ENCODE data around the gene OTULINL. TPM values are rescaled to one million over a fixed set of nuclear protein-coding genes. Genes with fewer than 3 reads are reported as not detected.

OTULINL gene
- total and polyA plus RNA-seq, 12 donors: 2.6 to 76.9 (median 8.0) TPM

DNA sequence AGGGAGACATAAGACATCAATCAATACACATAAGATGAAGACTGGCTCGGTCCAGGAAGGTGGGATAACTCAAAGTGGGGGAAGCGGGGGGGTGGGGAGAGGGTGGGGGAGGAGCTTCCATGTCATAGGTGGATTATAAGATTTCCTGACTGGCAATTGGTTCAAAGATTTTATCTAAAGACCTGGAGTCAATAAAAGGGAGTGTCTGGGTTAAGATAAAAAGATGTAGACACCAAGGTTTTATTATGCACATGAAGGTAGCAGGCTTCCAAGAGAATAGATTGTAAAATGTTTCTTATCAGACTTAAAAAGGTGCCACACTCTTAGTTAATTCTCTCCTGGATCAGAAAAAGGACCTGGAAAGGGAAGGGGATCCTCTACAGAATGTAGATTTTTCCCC lies 25.6 kb upstream of the OTULINL start:
- no peaks in the 10 kb centered on the region for H3K27me3 ChIP-seq
- H3K4me1 ChIP-seq (replicated peaks in 1 of 2): no peaks in the 10 kb centered on the region
- H3K27ac ChIP-seq: no peak overlapping the region
- TF ChIP-seq POLR2A (IDR thresholded peaks at IDR 0.05): no peak
- no peak for TF ChIP-seq CTCF (IDR thresholded peaks at IDR 0.05)
- H3K36me3 ChIP-seq (replicated peaks in 1 of 2): no peaks in the 10 kb centered on the region
- H3K4me3 ChIP-seq: no peak overlapping the region
- WGBS, 4 donors: 75 to 87% (median 77%) methylated on average over 2 of the region's 2 CpGs
- intact Hi-C loops (cut with DNase I): no loop called here
- no peaks in the 10 kb centered on the region for H3K9me3 ChIP-seq (replicated peaks in 1 of 3)
- DNase-seq: no peak

- DNase-seq: peak in 1 of 7 donors; percentile 21
- Histone ChIP-seq H3K36me3 (replicated peaks in 1 of 2) (no peaks in the 10 kb centered on the region), H3K4me1 (replicated peaks in 1 of 2) (no peaks in the 10 kb centered on the region), H3K9me3 (replicated peaks in 1 of 3) (no peaks in the 10 kb centered on the region), H3K27me3 (no peaks in the 10 kb centered on the region), H3K4me3 (no peak overlapping the region), H3K27ac (no peak overlapping the region)
- WGBS, 4 donors: 60 to 66% (median 62%) methylated on average over 8 of the region's 8 CpGs
- intact Hi-C loops (cut with DNase I): no loop called here
- no peak for TF ChIP-seq POLR2A (IDR thresholded peaks at IDR 0.05)
- no peak for TF ChIP-seq CTCF (IDR thresholded peaks at IDR 0.05)
Measured at GRCh38 chr5:14557203-14557770, 24.3 kb upstream of the OTULINL start.

- H3K36me3 ChIP-seq (replicated peaks in 1 of 2): no peaks in the 10 kb centered on the region
- 52 to 62% (median 58%) methylated on average over 8 of the region's 8 CpGs for WGBS, 4 donors
- intact Hi-C loops (cut with DNase I): no loop called here
- no peak for DNase-seq
- no peaks in the 10 kb centered on the region for H3K9me3 ChIP-seq (replicated peaks in 1 of 3)
- no peaks in the 10 kb centered on the region for H3K27me3 ChIP-seq
- no peaks in the 10 kb centered on the region for H3K4me1 ChIP-seq (replicated peaks in 1 of 2)
- H3K27ac ChIP-seq: no peak overlapping the region
- TF ChIP-seq CTCF (IDR thresholded peaks at IDR 0.05): no peak
- TF ChIP-seq POLR2A (IDR thresholded peaks at IDR 0.05): no peak
- no peak overlapping the region for H3K4me3 ChIP-seq
Measured at GRCh38 chr5:14557791-14558415, 23.7 kb upstream of the OTULINL start.

- intact Hi-C loops (cut with DNase I): no loop called here
- H3K4me3 ChIP-seq: no peak overlapping the region
- H3K36me3 ChIP-seq (replicated peaks in 1 of 2): no peaks in the 10 kb centered on the region
Measured at GRCh38 chr5:14560091-14560595, 21.4 kb upstream of the OTULINL start.

More at GRCh38 chr5:14560091-14560595, 21.4 kb upstream of the OTULINL start:
- Histone ChIP-seq H3K9me3 (replicated peaks in 1 of 3) (no peaks in the 10 kb centered on the region), H3K27me3 (no peaks in the 10 kb centered on the region), H3K27ac (no peak overlapping the region), H3K4me1 (replicated peaks in 1 of 2) (no peaks in the 10 kb centered on the region)
- TF ChIP-seq CTCF (IDR thresholded peaks at IDR 0.05): no peak
- no peak for TF ChIP-seq POLR2A (IDR thresholded peaks at IDR 0.05)
- WGBS, 4 donors: 62 to 68% (median 66%) methylated on average over 10 of the region's 10 CpGs
- DNase-seq: no peak

Data from adrenal gland (tissue), 12 donors.